Osteoblast (primary cell): ENCODE results near the gene ANLN. TPM values are rescaled to one million over a fixed set of nuclear protein-coding genes. Genes with fewer than 3 reads are reported as not detected.

Source experiments
- DNase-seq: peaks from one replicate; pipeline ENCODE4 v3.0.0; 2011; ENCODE audit warnings: low spot score, mixed read lengths; ENCODE audit not compliant: insufficient read length; ENCODE audit errors: missing footprints
- H2AFZ ChIP-seq: 2 replicates; pipeline ENCODE4 v1.6.0; 2011; ENCODE audit warnings: mild to moderate bottlenecking, low read length
- H3K27ac ChIP-seq: 2 replicates; pipeline ENCODE4 v1.5.1; 2011; ENCODE audit warnings: mild to moderate bottlenecking, low read depth, low read length, moderate library complexity
- H3K27me3 ChIP-seq: 2 replicates; pipeline ENCODE4 v1.6.0; 2012; ENCODE audit warnings: mild to moderate bottlenecking, control low read depth, inconsistent platforms, low read length, moderate library complexity; ENCODE audit not compliant: insufficient read depth
- H3K36me3 ChIP-seq: 2 replicates; pipeline ENCODE4 v1.5.1; 2011; ENCODE audit warnings: mild to moderate bottlenecking, low read length, control low read depth, moderate library complexity; ENCODE audit not compliant: insufficient read depth
- H3K4me1 ChIP-seq: 2 replicates; pipeline ENCODE4 v1.5.1; 2011; ENCODE audit warnings: mild to moderate bottlenecking, low read length, control low read depth, moderate library complexity; ENCODE audit not compliant: insufficient read depth
- H3K4me2 ChIP-seq: 2 replicates; pipeline ENCODE4 v1.6.0; 2011; ENCODE audit warnings: mild to moderate bottlenecking, low read length; ENCODE audit not compliant: insufficient read depth
- H3K4me3 ChIP-seq: fragments of 200-600 bp; sonication (generic); 3 replicates; pipeline ENCODE4 v1.5.1; 2012; ENCODE audit warnings: mild to moderate bottlenecking, low read length, inconsistent platforms; ENCODE audit not compliant: insufficient read depth
- H3K79me2 ChIP-seq: 2 replicates; pipeline ENCODE4 v1.6.0; 2012; ENCODE audit warnings: mild to moderate bottlenecking, low read length, control low read depth, inconsistent platforms; ENCODE audit not compliant: insufficient read depth
- H3K9me3 ChIP-seq: 2 replicates; pipeline ENCODE4 v1.5.1; 2011; ENCODE audit warnings: low read depth, low read length, control low read depth
- H4K20me1 ChIP-seq: 2 replicates; pipeline ENCODE4 v1.6.0; 2012; ENCODE audit warnings: mild to moderate bottlenecking, low read length, control low read depth; ENCODE audit not compliant: insufficient read depth
- CTCF ChIP-seq: IDR thresholded peaks from 2 replicates; pipeline ENCODE4 v1.5.1; 2011; ENCODE audit warnings: mild to moderate bottlenecking, low read depth, low read length, moderate library complexity; ENCODE audit errors: extremely low read depth
- total RNA-seq: library from RNA; depleted of rRNA; stranded (reverse); fragments of >200 nt; gene quantifications from 2 replicates; pipeline ENCODE4 v1.2.3, GENCODE V29; 2012

Gene ANLN
- total RNA-seq, 1 donor, result 12.7 TPM

GRCh38 chr7:36448781-36449379 is 59.2 kb downstream of the ANLN start:
- no peaks in the 10 kb centered on the region for H3K79me2 ChIP-seq
- no peaks in the 10 kb centered on the region for H4K20me1 ChIP-seq
- H3K4me1 ChIP-seq, result peaks cover 22% of the 10 kb centered on the region
- TF ChIP-seq CTCF, result no peak
- H3K4me2 ChIP-seq, result peak overlapping the region; percentile 48
- no peak overlapping the region for H2AFZ ChIP-seq
- no peak overlapping the region for H3K4me3 ChIP-seq
- peak overlapping the region; percentile 24 for H3K27ac ChIP-seq
- no peaks in the 10 kb centered on the region for H3K9me3 ChIP-seq
- peaks cover 54% of the 10 kb centered on the region for H3K36me3 ChIP-seq
- peak; percentile 74 for DNase-seq
- H3K27me3 ChIP-seq, result no peaks in the 10 kb centered on the region

DNA sequence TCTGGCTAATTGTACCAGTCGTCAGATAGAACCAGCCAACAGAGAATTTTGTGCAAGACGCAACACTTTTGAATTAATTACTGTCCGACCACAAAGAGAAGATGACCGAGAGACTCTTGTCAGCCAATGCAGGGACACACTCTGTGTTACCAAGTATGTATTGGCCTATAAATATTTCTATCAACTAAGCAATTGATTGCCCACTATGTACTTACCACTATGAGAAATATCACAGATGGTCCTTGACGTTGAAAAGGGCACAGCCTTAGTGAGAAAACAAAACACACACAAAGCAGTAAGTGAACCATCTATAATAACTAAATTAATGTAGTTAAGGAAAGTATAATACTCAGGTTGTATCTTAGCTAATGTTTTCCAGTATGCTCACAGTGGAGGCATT is 60.0 kb downstream of the ANLN start:
- no peak for TF ChIP-seq CTCF
- Histone ChIP-seq H3K79me2 (no peaks in the 10 kb centered on the region), H3K4me1 (peaks cover 22% of the 10 kb centered on the region), H3K9me3 (no peaks in the 10 kb centered on the region), H3K4me2 (no peak overlapping the region), H3K27me3 (no peaks in the 10 kb centered on the region), H3K36me3 (peaks cover 61% of the 10 kb centered on the region), H2AFZ (no peak overlapping the region), H3K4me3 (no peak overlapping the region), H3K27ac (no peak overlapping the region), H4K20me1 (no peaks in the 10 kb centered on the region)
- no peak for DNase-seq

DNA sequence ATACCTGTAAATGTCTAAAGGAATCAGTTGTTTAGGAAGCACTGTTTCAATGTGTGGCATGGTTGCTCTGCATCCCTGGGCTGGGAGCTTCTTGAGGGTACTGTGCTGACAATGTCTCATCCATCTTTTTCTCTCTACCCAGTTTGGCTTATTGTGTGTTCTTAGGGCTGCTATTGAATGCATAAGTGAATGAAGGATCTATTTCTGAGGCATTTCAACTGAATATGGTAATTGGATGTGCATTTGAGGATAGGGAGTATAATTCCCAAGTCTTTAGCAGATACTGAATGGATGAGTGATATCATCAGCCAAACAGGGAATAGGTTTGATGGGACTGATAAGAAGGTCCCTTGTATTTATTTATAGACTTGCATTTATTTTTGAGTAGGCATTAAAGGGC is 64.1 kb downstream of the ANLN start:
- Histone ChIP-seq H3K36me3 (peaks cover 43% of the 10 kb centered on the region), H3K4me1 (peaks cover 9% of the 10 kb centered on the region), H3K4me3 (no peak overlapping the region), H3K27me3 (no peaks in the 10 kb centered on the region), H2AFZ (no peak overlapping the region), H3K9me3 (no peaks in the 10 kb centered on the region), H3K4me2 (no peak overlapping the region), H3K27ac (no peak overlapping the region), H4K20me1 (no peaks in the 10 kb centered on the region), H3K79me2 (no peaks in the 10 kb centered on the region)
- DNase-seq, result no peak
- TF ChIP-seq CTCF, result no peak

DNA sequence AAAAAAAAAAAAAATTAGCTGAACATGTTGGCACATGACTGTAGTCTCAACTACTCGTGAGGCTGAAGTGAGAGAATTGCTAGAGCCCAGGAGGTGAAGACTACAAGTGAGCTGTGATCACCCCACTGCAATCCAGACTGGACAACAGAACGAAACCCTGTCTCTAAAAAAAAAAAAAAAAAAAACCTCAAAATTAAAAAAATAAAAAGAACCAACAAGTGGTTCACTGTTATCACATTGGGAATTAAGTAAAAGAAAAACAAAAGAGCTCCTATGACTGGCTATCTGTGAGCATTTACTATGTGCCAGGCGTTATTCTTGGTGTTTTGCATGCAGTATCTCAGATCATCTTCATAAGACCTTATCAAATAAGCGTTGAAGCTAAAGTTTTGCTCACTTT is 66.0 kb downstream of the ANLN start:
- Histone ChIP-seq H3K27ac (no peak overlapping the region), H3K4me3 (no peak overlapping the region), H3K36me3 (peaks cover 33% of the 10 kb centered on the region), H3K4me2 (no peak overlapping the region), H3K4me1 (no peaks in the 10 kb centered on the region), H3K27me3 (no peaks in the 10 kb centered on the region), H2AFZ (no peak overlapping the region), H4K20me1 (no peaks in the 10 kb centered on the region), H3K9me3 (no peaks in the 10 kb centered on the region), H3K79me2 (no peaks in the 10 kb centered on the region)
- no peak for TF ChIP-seq CTCF
- no peak for DNase-seq
